Pons (tissue), 1 donor: ENCODE results near the gene GUCY1A2.

ENCODE experiments used
- DNase-seq: peaks from one replicate; pipeline ENCODE4 v3.0.0-alpha.2; 2016; ENCODE audit warnings: low spot score

GUCY1A2 gene

DNA sequence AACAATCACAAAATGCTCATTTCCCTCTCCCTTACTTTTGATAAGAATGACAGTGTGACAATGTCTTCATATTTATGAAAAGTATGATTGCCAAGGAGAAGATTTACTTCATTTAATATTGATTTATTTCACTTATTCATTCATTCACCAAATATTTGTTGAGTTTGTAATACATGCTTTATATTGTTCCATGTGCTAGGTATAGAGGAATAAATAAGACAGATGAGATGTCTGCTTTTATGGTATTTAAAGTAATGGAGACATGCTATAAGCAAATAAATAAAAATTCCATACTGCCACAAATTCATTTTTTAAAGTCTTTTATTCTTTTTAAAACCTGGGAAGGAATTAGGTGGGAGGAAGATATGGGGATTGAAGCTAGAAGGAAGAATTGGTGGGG lies 289.4 kb downstream of the GUCY1A2 start:
- no peak for DNase-seq

DNA sequence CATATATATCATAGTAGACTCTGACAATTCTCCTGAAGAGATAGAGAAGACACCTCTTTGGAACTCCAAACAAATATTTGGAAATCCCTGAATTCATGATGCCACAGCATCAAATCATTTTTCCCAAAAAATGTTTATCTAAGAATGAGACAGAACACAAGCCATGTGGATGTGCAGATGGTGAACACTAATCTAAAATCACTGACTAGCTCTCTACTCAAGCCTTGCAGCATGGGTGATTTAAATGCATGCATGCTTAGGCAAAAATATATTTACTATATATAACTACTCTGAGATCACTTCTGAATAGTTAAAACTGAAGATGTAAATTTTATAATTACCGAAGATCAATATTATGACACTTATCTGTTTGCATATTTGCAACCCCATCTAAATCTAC lies 289.9 kb downstream of the GUCY1A2 start:
- no peak for DNase-seq

DNA sequence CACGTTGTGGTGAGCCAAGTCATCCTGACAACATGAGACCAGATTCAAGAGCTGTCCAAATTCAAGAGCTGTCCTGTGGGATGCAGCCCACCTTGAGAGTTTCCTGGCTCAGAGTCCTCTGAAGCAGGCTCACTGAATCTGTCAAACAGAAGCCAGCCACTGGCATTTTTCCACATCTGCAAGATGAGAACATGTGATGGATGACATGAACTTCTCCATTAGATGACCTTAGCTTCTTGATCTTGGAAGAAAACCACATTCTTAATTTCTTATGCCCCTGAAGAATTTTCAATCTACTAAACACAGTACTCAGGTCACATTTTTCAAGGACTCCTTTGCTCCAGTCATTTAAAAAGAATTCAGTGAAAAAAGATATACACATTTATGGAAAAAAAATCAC lies 291.0 kb downstream of the GUCY1A2 start:
- no peak for DNase-seq

DNA sequence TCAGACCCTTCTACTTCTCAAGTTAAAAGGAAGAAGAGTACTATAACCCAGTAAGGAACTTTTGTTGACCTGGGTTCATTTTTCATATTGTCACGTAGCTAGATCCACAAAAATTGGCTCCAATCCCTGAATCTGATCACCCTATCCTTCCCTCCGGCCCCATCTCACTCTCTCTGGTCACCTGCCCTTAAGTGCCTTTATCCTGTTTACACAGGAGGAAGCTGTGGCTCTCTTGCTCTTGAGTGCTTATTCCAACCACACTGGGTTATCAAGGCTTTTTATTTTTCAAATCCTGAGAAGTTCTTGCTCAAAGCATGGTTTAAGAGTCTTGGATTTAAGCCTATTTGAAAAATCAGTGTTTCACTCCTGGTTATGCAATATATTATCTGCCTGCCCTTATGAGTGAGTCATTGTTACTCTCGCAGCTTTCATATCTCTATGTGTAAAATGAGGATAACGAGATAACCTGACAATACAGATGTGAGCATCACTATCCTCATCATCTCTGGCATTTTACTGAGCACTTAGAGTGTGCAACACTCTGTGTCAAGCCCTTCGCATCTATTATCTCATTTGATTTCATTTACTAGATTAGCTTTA lies 293.9 kb downstream of the GUCY1A2 start:
- no peak for DNase-seq

DNA sequence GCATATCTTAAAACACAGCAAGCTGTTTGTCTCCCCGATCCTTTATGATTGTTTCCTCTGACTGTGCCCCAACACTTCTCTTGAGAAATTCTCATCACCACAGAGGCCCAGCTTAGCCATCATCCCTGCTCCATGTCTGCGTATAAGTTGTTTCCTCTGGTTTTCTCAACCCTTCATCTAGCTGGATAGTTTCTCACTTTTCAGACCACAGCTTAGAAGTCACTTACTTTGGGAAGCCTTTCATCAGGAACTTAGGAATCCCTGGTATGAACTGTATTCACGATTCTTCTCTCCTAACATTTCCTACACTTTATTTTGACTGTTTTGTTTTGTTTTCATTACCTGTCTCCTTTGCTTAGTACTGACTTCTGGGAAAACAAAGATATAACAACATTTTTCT lies 295.2 kb downstream of the GUCY1A2 start:
- DNase-seq: no peak

DNA sequence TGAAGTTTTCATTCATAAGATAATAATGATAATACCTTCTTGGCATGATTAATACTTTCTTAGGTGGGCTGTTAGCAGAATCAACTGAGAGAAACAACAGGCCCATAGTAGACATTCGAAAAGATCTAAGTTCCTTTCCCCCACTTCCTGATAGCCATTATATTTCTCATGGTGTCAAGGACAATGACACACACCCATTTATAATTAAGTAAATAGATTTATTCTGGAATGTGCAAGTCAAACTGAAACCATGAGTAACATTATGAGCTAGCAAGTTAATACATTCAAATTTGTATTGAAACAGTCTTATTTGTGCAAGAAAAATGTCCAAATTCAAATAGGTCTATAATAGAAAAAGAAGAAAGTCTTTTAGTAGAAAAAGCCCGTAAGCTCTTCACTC lies 301.1 kb downstream of the GUCY1A2 start:
- no peak for DNase-seq

DNA sequence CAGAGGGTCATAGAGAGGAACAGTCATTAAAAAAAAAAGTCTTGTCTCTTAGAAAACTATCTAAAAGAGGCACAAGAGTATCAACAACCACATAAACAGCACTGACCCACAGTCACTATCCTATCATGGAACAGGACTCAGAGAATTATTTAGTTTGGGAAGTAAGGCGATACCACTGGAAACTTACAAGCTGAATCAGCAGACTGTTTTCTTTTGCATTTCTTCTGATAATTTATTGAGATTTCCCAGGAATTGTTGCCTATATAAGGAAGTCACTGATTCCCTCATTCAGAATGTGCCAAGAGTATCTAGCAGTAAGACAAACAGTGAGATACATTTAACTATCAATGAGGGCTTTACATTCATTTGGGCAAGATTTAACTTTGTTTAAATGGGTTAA lies 304.1 kb downstream of the GUCY1A2 start:
- DNase-seq: no peak

DNA sequence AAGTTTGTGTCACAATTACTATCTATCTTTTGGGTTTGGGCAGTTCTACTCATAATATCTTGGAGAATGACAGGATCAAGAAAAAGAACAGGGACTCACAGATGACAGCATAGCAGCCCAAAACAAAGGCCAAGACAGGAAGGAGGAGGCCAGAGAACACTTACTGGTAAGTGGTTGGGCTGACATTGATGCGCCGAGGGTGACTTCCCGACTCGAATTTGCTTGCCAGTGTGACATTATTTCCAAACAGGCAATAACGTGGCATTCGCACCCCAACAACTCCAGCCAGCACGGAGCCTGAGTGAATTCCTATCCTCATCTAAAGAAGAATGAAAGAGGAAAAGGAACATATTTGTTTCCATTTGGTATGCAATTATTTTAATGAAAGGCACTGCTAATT lies 309.9 kb downstream of the GUCY1A2 start:
- no peak for DNase-seq

DNA sequence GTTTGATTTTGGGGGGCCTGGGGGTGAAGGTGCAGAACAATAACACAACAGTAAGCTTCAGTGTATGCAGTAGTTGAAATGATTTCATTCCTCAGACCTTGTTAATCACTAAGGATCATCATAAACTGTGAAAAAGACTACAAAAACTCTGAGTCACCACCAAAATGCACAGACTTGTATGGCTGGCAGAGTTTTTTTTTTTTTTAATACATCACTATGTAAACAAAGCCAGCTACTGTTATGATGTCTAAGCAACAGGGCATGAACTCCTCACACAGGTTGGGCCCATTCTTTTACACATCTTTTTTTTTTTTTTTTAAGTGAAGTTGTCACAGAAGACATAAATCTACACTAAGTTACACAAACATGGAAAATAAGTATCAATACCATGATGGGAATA lies 311.9 kb downstream of the GUCY1A2 start:
- DNase-seq: no peak

DNA sequence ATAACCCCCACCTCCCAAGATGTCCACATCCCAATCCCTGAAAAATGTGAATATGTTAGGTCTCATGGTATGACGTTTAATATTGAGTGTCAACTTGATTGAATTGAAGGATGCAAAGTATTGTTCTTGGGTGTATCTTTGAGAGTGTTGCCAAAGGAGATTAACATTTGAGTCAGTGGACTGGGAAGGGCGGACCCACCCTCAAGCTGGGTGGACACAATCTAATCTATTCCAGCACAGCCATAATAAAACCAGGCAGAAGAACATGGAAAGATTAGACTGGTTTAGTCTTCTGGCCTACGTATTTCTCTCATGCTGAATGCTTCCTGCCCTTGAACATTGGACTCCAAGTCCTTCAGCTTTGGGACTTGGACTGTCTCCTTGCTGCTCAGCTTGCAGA lies 315.5 kb downstream of the GUCY1A2 start:
- DNase-seq: no peak

DNA sequence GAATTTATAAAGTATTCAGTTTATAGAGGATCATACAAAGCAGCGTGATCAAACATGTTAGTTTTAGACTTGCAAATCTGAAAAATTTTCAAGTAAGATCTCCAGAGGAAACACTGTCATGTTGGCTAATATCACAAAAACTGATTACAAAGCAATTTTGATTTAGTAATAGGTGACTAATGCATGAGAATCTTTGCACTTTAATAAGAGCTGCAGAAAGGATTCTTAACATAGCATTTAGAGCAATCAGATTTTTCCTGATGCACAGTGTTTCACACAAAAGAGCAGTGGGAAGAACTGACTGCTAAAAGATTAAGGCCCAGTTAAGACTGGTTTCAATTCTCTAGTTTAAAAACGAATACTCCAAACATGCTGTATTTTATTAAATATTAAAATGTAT lies 321.2 kb downstream of the GUCY1A2 start:
- no peak for DNase-seq

DNA sequence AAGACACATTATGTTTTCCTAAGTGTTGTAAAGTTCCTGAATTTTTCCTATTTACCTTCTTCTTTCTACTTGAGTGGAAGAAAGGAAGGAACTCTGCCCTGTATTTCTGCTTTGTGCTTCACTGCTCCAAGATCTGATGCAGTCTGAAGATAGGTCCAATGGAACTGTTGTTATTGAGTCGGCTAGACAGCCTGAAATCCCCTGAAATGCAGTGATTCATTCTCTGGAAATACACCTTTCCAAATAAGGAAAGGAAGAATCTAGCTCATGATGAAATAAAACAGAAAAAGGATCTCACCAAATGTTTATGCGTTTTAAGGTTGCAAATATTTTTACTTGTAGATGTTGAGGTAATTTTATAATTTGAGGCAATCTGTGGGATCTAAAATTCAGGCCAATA lies 322.8 kb downstream of the GUCY1A2 start:
- DNase-seq: no peak

DNA sequence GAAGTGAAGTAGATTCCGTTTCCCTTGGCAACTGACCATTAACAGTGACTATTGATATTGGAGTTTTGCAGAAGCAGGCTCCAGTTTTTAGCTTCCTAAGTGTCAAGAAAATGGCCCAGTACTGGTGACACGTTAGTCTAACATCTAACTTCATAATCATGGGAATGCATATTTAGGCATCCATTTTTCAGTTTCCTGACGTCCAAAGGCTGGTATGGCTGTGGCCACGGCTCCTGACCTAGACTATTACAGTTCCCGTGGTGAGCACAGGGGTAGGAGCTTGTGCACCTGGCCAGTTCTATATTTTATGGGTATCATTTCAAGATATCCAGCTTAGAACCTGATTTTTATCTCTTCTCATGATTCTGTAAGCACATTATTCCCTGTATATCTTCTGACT lies 323.8 kb downstream of the GUCY1A2 start:
- no peak for DNase-seq

DNA sequence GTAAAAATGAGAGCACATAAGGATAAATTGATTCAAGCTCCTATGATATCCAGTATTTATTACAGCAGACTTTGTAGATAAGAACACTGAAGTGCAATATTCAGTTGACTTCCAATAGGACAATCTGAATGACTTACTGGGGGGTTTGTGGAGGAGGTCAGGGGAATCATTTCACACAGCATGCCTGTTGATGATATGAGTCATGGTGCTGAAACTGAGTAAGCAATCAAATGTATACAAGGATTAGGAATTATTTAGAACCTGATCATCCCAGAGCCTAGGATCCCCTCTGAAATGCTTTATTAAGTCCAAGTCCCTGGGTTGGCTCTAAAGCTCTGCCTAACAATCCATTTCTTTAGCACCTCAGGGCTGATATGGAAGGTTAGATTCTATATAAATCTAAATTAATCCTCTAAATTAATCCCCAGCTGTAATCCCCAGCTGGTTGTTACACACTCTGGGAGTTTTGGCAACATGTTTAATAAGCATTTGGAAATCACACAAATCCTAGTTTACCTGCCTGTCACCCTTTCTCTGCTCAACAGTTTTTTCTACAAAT lies 326.4 kb downstream of the GUCY1A2 start:
- no peak for DNase-seq

DNA sequence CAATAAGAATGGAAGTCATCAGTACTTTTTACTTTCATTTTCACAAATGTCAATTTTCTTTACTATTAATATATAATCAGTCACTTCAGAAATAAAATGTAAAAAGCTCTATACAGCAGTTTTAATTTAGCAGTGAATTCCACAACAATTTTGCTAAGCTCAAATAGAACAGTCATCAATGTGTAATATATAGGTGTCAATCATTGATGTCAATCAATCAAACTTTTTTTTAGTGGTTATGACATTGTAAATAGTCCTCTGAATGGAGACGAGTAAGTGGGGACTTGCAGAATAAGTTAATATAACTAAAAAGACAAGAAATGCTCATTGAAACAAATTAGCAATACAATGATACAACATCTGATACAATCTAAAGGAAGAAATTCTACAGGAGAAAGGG lies 327.4 kb downstream of the GUCY1A2 start:
- DNase-seq: no peak

DNA sequence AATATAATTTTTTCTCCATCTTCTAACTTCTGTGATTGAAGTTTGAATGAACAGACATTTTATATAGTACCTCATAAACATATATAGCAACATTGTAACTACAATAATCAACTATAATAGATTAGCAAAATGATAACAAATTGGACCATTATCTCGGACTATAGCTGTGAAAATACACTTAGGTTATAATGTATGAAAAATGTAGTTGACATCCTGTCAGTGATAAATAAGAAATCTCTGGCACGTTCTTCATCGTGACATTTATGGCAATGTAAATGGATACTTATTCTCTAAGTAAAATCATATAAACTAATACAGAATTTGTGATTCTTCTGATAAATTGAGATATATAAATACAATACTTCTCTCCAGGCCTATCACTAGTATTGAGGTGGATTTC lies 333.3 kb downstream of the GUCY1A2 start:
- no peak for DNase-seq

DNA sequence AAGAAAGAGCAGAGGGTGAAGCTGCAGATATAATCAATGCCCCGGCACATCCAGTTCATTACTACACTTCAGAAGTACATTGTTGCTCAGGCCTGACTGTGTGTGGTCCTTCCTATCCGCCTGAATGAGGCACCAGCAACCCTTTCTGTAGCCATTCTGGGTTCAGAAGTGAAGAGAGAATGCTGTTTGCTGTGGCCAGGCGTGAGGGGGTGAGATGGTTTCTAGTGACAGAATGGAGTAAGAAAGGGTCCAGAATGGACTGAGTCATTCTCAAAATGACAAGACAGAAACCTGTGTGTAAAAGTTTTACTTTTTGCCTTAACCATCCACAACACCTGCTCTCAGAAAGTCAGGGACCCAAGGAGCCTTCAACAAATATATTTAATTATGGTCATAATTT lies 334.8 kb downstream of the GUCY1A2 start:
- DNase-seq: no peak

DNA sequence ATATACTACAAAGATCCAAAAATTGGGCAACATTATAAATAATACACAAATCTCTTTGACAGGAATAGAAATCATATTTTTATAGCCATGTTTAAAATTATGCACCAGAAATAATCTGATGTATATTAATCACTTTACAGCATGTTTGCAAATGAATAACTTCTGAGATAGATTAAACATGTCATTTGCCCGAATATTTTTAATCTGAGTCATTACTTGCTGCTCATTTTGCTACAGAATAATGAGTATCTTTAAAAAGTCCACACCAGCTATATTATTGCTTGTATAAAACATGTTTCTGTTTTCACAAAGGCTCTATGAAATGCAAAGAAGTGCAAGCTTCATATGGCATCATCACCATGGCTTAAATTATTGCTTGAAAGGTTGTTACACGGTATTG lies 336.8 kb downstream of the GUCY1A2 start:
- no peak for DNase-seq

DNA sequence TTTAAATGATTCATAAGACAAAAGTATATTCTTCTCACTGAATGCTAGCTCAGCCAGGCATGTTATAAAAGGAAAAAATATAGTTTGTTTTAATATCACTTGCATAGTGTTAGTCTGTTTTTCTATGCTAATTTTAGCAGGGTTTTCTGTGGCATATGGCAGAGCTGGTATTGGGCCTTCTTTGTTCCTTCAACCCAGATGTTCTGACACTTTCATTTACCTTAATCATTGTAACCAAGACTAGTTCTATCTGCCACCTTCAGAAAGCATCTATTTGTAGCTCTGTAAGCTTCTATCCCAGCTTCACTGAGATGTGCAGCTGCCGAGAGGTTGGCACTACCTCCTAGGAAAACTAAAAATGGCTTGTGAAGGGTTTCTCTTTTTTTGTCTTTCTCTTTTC lies 338.7 kb downstream of the GUCY1A2 start:
- DNase-seq: no peak

DNA sequence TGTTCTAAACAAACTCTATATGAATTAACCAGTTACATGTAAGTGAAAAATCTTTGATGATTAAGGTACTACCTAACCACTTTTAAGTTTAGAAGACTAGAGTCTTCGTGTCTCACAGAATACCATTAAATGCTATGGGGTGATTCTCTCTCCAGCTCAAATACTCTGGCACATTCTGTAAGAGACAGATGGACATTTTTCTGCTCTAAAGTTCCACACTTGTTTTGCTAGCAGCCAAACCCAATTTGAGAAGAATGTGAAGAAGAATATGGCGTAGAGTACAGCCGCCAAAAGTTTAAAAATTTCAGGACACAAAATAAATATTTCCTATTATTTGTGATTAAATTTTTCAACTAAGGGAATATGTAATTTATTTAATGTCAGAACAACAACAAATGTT lies 339.1 kb downstream of the GUCY1A2 start:
- no peak for DNase-seq

DNA sequence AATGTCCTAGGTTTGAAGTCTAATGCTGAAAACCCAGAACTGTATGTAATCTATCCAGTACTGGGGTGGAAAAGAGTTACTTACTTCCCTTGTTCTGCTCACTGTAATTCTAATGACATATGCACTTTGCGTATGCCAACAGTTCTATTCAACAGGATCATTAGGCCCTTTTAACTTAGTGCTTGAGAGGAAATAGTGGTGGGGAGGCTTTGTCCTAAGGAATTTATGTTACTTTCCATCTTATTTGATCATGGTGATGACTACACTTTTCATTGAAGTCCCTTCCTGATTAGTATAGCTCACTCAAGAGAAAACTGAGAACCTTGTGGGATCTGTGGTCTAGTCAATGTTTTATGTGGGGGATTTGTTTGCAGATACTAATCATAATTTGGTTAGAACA lies 348.2 kb downstream of the GUCY1A2 start:
- no peak for DNase-seq

DNA sequence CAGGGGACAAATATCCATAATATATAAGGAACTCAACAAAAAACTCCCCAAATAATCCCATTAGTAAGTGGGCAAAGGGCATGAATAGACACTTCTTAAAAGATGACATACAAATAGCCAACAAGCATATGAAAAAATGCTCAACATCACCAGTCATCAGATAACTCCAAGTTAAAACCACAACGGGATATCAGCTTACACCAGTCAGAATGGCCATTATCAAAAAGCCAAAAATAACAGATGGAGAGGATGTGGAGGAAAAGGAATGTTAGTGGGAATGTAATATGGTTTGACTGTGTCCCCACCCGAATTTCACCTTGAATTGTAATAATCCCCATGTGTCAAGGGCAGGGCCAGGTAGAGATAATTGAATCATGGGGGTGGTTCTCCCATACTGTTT lies 350.1 kb downstream of the GUCY1A2 start:
- DNase-seq: no peak

DNA sequence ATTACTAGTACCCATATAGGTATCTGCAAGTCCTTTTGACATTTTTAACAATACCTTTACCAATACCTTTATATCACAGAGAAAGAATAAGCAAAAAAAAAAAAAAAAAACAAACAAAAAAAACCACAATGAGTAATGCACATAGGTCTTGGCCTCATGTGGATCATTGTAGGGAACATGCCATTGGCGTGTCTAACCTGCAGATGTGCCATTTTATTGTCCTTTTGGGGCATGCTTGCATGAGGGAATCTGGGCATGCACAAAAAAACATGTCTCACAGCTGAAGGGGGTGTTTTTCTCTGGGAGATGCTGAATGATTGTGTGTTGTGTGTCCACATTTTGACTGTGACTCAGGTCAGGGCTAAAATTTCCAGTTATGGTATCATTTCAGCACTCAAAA lies 361.6 kb downstream of the GUCY1A2 start:
- DNase-seq: no peak

DNA sequence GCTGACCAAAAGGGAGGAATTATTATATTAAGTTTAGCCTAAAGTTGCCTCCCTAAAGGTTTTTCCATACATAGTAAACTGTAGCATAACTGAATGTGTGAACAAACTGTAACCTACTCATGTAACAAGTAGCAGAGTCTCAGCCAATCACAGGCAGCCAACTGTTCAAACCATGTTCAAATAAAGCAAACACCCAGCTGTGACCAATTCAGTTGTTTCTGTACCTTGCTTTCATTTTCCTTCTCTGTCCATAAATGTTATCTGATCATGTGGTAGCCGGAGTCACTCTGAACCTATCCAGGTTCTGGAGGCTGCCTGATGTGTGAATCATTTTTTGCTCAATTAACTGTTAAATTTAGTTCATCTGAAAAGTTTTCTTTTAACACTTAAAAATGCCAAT lies 373.5 kb downstream of the GUCY1A2 start:
- no peak for DNase-seq

DNA sequence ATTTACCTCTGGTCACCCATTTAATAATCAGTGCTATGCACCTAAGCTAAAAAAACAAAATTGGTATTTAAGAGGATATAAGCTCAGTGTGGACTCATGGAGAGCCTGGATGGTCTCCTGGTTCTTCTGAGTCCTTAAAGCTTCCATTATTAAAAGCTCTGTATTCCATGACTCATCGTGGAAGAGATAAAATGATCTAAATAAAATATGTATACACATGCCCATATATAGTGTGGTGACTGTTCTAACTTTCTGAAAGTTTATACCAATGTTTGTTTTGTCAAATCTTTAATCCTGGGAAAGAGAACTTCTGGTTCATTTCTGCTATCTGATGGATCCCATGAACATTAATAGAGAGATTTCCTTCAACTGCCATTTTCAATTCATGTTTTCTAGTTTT lies 375.9 kb downstream of the GUCY1A2 start:
- DNase-seq: no peak
